ENCODE measurements around the gene WDR90. TPM values are rescaled to one million over a fixed set of nuclear protein-coding genes. Genes with fewer than 3 reads are reported as not detected.

Gene WDR90
- total and polyA plus RNA-seq, 2 of the 13 experiments (the other 11 are each of a cell fraction or from before 2014, with no cell fraction given), result 14.9 to 28.9 TPM

GRCh38 chr16:716768-717325, 67.7 kb downstream of the WDR90 start:
- BruUV-seq (replicated peaks), result no TSS peak
- no peak for ATAC-seq
- no peak overlapping the region for H3K9ac ChIP-seq (ENCODE audit: insufficient read depth, low read depth, low read length)
- no peaks in the 10 kb centered on the region for H3K27me3 ChIP-seq (ENCODE audit: control insufficient read depth in 1 of 2, insufficient read depth in 2 of 2, low read length in 2 of 2)
- ChIA-PET POLR2A (interaction anchor here (1.2 to 2.4 kb wide), 5 partner anchors 8 to 44 kb away, joined by 7 to 14 read pairs (median 9); partner anchors contain the start of genes CCDC78, CIAO3, HAGHL and MSLN), CTCF (ENCODE audit: low intra/inter-chr PET ratio, low total read pairs) (no interaction called here)
- no peak for FAIRE-seq
- no peaks in the 10 kb centered on the region for H3K36me3 ChIP-seq (replicated peaks in 1 of 2; ENCODE audit: control insufficient read depth in 1 of 2, insufficient read depth in 2 of 2, low read length in 2 of 2)
- no peak for DNase-seq (ENCODE audit: low spot score)
- peak overlapping the region; percentile 92; the same call in 1 of the 2 replicates for H3K4me2 ChIP-seq (ENCODE audit: low read depth, low read length)
- intact Hi-C loops (cut with micrococcal nuclease; ENCODE audit: unreplicated experiment) (no loop called here), in situ Hi-C loops (cut with HindIII; ENCODE audit: extremely low pct_ligation_motif_present, low pct_unique_long_range_greater_than_20kb) (no loop called here)
- H3K9me3 ChIP-seq (ENCODE audit: low read length), result no peaks in the 10 kb centered on the region
- peaks cover 5% of the 10 kb centered on the region for H4K20me1 ChIP-seq (ENCODE audit: insufficient read depth, low read length)
- peak; percentile 23 for TF ChIP-seq AGO1 (IDR thresholded peaks at IDR 0.05; ENCODE audit: low read depth, low read length, poor library complexity, severe bottlenecking)
- peak; percentile 73 for TF ChIP-seq AGO2 (optimal IDR thresholded peaks at IDR 0.05; ENCODE audit: low read depth, low read length)
- no peak for TF ChIP-seq RBM39 (IDR thresholded peaks at IDR 0.05; ENCODE audit: low read depth, low read length, poor library complexity, severe bottlenecking)
- TF ChIP-seq HNRNPL (IDR thresholded peaks at IDR 0.05; ENCODE audit: low read depth, low read length), result no peak
- peak; percentile 7 for TF ChIP-seq HNRNPLL (IDR thresholded peaks at IDR 0.05; ENCODE audit: low read depth, low read length, poor library complexity, severe bottlenecking)
- TF ChIP-seq TBX2 (CRISPR knock-in tag; IDR thresholded peaks at IDR 0.05; ENCODE audit: borderline replicate concordance), result 0 out of 2 replicates have a peak, but pooled peaks have one; percentile 3
- 96% methylated on average over 5 of the region's 29 CpGs for WGBS (ENCODE audit: low lambda C conversion rate)
- H3K27ac ChIP-seq (ENCODE audit: extremely low read length, insufficient read depth, low read length), result no peak overlapping the region
- 0 out of 6 replicates have a peak overlapping the region, but pooled peaks of 1 of the 3 experiments have one; percentile 77 for H3K4me3 ChIP-seq (replicated peaks in 1 of 3; ENCODE audit: insufficient read depth in 1 of 3, low read depth in 2 of 3, low read length in 3 of 3)
- H3K79me2 ChIP-seq (ENCODE audit: insufficient read depth, low read length), result peaks cover 3% of the 10 kb centered on the region
- H2AFZ ChIP-seq (ENCODE audit: low read length), result no peak overlapping the region
- H3K4me1 ChIP-seq (ENCODE audit: insufficient read depth, low read length), result peaks cover 56% of the 10 kb centered on the region

Other genes starting within 250 kb of the WDR90 start
- 27.8 and 36.3 TPM in 2 replicates for gene DECR2, start 247.5 kb upstream of the WDR90 start, total RNA-seq (2016; rRNA removed; fragmentation: Illumina TruSeq; extraction: Trizol)
- gene DECR2, start 247.5 kb upstream of the WDR90 start, polyA plus RNA-seq (2011; rRNA removed), result 44.6 and 51.2 TPM in 2 replicates
- gene RAB11FIP3, start 223.7 kb upstream of the WDR90 start, total RNA-seq (2016; rRNA removed; fragmentation: Illumina TruSeq; extraction: Trizol), result 48.4 and 57.6 TPM in 2 replicates
- 34.3 and 42.9 TPM in 2 replicates for gene RAB11FIP3, start 223.7 kb upstream of the WDR90 start, polyA plus RNA-seq (2011; rRNA removed)
- 15.0 and 24.5 TPM in 2 replicates for gene CAPN15, start 121.7 kb upstream of the WDR90 start, total RNA-seq (2016; rRNA removed; fragmentation: Illumina TruSeq; extraction: Trizol)
- gene CAPN15, start 121.7 kb upstream of the WDR90 start, polyA plus RNA-seq (2011; rRNA removed), result 14.9 and 22.2 TPM in 2 replicates
- gene PRR35, start 89.0 kb upstream of the WDR90 start, total RNA-seq (2016; rRNA removed; fragmentation: Illumina TruSeq; extraction: Trizol), result 0.07 TPM in 1 of 2 replicates, not detected in the other
- 0.16 and 0.38 TPM in 2 replicates for gene PRR35, start 89.0 kb upstream of the WDR90 start, polyA plus RNA-seq (2011; rRNA removed)
- gene NHLRC4, start 82.4 kb upstream of the WDR90 start, total RNA-seq (2016; rRNA removed; fragmentation: Illumina TruSeq; extraction: Trizol), result 0.40 and 0.48 TPM in 2 replicates
- 0.59 and 1.1 TPM in 2 replicates for gene NHLRC4, start 82.4 kb upstream of the WDR90 start, polyA plus RNA-seq (2011; rRNA removed)
- 8.4 and 19.7 TPM in 2 replicates for gene PIGQ, start 79.4 kb upstream of the WDR90 start, total RNA-seq (2016; rRNA removed; fragmentation: Illumina TruSeq; extraction: Trizol)
- gene PIGQ, start 79.4 kb upstream of the WDR90 start, polyA plus RNA-seq (2011; rRNA removed), result 7.7 and 13.6 TPM in 2 replicates
- gene RAB40C, start 59.3 kb upstream of the WDR90 start, total RNA-seq (2016; rRNA removed; fragmentation: Illumina TruSeq; extraction: Trizol), result 8.2 and 11.5 TPM in 2 replicates
- gene RAB40C, start 59.3 kb upstream of the WDR90 start, polyA plus RNA-seq (2011; rRNA removed), result 7.7 and 10.6 TPM in 2 replicates
- gene WFIKKN1, start 18.4 kb upstream of the WDR90 start, total RNA-seq (2016; rRNA removed; fragmentation: Illumina TruSeq; extraction: Trizol), result 2.4 and 4.9 TPM in 2 replicates
- 1.7 and 2.9 TPM in 2 replicates for gene WFIKKN1, start 18.4 kb upstream of the WDR90 start, polyA plus RNA-seq (2011; rRNA removed)
- gene METTL26, start 13.1 kb upstream of the WDR90 start, total RNA-seq (2016; rRNA removed; fragmentation: Illumina TruSeq; extraction: Trizol), result 70.1 and 75.1 TPM in 2 replicates
- gene METTL26, start 13.1 kb upstream of the WDR90 start, polyA plus RNA-seq (2011; rRNA removed), result 65.5 and 65.8 TPM in 2 replicates
- 54.6 and 76.7 TPM in 2 replicates for gene MCRIP2, start 7.5 kb upstream of the WDR90 start, total RNA-seq (2016; rRNA removed; fragmentation: Illumina TruSeq; extraction: Trizol)
- 39.6 and 50.7 TPM in 2 replicates for gene MCRIP2, start 7.5 kb upstream of the WDR90 start, polyA plus RNA-seq (2011; rRNA removed)
- gene RHOT2, start 18.8 kb downstream of the WDR90 start, total RNA-seq (2016; rRNA removed; fragmentation: Illumina TruSeq; extraction: Trizol), result 34.1 and 63.6 TPM in 2 replicates
- 76.9 and 104 TPM in 2 replicates for gene RHOT2, start 18.8 kb downstream of the WDR90 start, polyA plus RNA-seq (2011; rRNA removed)
- 0.87 and 1.8 TPM in 2 replicates for gene RHBDL1, start 26.3 kb downstream of the WDR90 start, total RNA-seq (2016; rRNA removed; fragmentation: Illumina TruSeq; extraction: Trizol)
- gene RHBDL1, start 26.3 kb downstream of the WDR90 start, polyA plus RNA-seq (2011; rRNA removed), result 3.8 and 5.3 TPM in 2 replicates
- gene STUB1, start 31.0 kb downstream of the WDR90 start, total RNA-seq (2016; rRNA removed; fragmentation: Illumina TruSeq; extraction: Trizol), result 78.2 and 79.9 TPM in 2 replicates
- gene STUB1, start 31.0 kb downstream of the WDR90 start, polyA plus RNA-seq (2011; rRNA removed), result 52.9 and 59.6 TPM in 2 replicates
- 0.55 and 2.6 TPM in 2 replicates for gene JMJD8, start 35.0 kb downstream of the WDR90 start, total RNA-seq (2016; rRNA removed; fragmentation: Illumina TruSeq; extraction: Trizol)
- gene JMJD8, start 35.0 kb downstream of the WDR90 start, polyA plus RNA-seq (2011; rRNA removed), result 11.8 and 17.3 TPM in 2 replicates
- 1.4 and 3.8 TPM in 2 replicates for gene WDR24, start 41.0 kb downstream of the WDR90 start, total RNA-seq (2016; rRNA removed; fragmentation: Illumina TruSeq; extraction: Trizol)
- gene WDR24, start 41.0 kb downstream of the WDR90 start, polyA plus RNA-seq (2011; rRNA removed), result 4.5 and 8.3 TPM in 2 replicates
- gene FBXL16, start 56.4 kb downstream of the WDR90 start, total RNA-seq (2016; rRNA removed; fragmentation: Illumina TruSeq; extraction: Trizol), result 0.20 and 0.22 TPM in 2 replicates
- gene FBXL16, start 56.4 kb downstream of the WDR90 start, polyA plus RNA-seq (2011; rRNA removed), result 2.0 and 2.2 TPM in 2 replicates
- gene METRN, start 65.8 kb downstream of the WDR90 start, total RNA-seq (2016; rRNA removed; fragmentation: Illumina TruSeq; extraction: Trizol), result 27.3 and 46.1 TPM in 2 replicates
- 25.5 and 34.0 TPM in 2 replicates for gene METRN, start 65.8 kb downstream of the WDR90 start, polyA plus RNA-seq (2011; rRNA removed)
- gene ANTKMT, start 71.8 kb downstream of the WDR90 start, total RNA-seq (2016; rRNA removed; fragmentation: Illumina TruSeq; extraction: Trizol), result 17.8 and 47.8 TPM in 2 replicates
- gene ANTKMT, start 71.8 kb downstream of the WDR90 start, polyA plus RNA-seq (2011; rRNA removed), result 7.5 and 11.8 TPM in 2 replicates
- 0.53 TPM in 1 of 2 replicates, not detected in the other for gene CCDC78, start 77.1 kb downstream of the WDR90 start, total RNA-seq (2016; rRNA removed; fragmentation: Illumina TruSeq; extraction: Trizol)
- gene CCDC78, start 77.1 kb downstream of the WDR90 start, polyA plus RNA-seq (2011; rRNA removed), result 1.5 and 1.7 TPM in 2 replicates
- gene HAGHL, start 77.7 kb downstream of the WDR90 start, total RNA-seq (2016; rRNA removed; fragmentation: Illumina TruSeq; extraction: Trizol), result 3.4 and 4.7 TPM in 2 replicates
- gene HAGHL, start 77.7 kb downstream of the WDR90 start, polyA plus RNA-seq (2011; rRNA removed), result 8.4 and 12.7 TPM in 2 replicates
- gene CIAO3, start 91.6 kb downstream of the WDR90 start, total RNA-seq (2016; rRNA removed; fragmentation: Illumina TruSeq; extraction: Trizol), result 16.9 and 21.7 TPM in 2 replicates
- gene CIAO3, start 91.6 kb downstream of the WDR90 start, polyA plus RNA-seq (2011; rRNA removed), result 25.0 and 25.2 TPM in 2 replicates
- 0.72 and 2.0 TPM in 2 replicates for gene MSLN, start 111.4 kb downstream of the WDR90 start, total RNA-seq (2016; rRNA removed; fragmentation: Illumina TruSeq; extraction: Trizol)
- 2.3 and 3.0 TPM in 2 replicates for gene MSLN, start 111.4 kb downstream of the WDR90 start, polyA plus RNA-seq (2011; rRNA removed)
- 22.4 and 26.2 TPM in 2 replicates for gene RPUSD1, start 139.0 kb downstream of the WDR90 start, total RNA-seq (2016; rRNA removed; fragmentation: Illumina TruSeq; extraction: Trizol)
- gene RPUSD1, start 139.0 kb downstream of the WDR90 start, polyA plus RNA-seq (2011; rRNA removed), result 13.1 and 15.9 TPM in 2 replicates
- gene CHTF18, start 139.3 kb downstream of the WDR90 start, total RNA-seq (2016; rRNA removed; fragmentation: Illumina TruSeq; extraction: Trizol), result 8.8 and 22.9 TPM in 2 replicates
- 7.3 and 8.6 TPM in 2 replicates for gene CHTF18, start 139.3 kb downstream of the WDR90 start, polyA plus RNA-seq (2011; rRNA removed)
- gene GNG13, start 151.4 kb downstream of the WDR90 start, total RNA-seq (2016; rRNA removed; fragmentation: Illumina TruSeq; extraction: Trizol), result not detected in 2 replicates
- not detected in 2 replicates for gene GNG13, start 151.4 kb downstream of the WDR90 start, polyA plus RNA-seq (2011; rRNA removed)